ENCODE measurements around the gene MYO1G.

The MYO1G gene

DNA sequence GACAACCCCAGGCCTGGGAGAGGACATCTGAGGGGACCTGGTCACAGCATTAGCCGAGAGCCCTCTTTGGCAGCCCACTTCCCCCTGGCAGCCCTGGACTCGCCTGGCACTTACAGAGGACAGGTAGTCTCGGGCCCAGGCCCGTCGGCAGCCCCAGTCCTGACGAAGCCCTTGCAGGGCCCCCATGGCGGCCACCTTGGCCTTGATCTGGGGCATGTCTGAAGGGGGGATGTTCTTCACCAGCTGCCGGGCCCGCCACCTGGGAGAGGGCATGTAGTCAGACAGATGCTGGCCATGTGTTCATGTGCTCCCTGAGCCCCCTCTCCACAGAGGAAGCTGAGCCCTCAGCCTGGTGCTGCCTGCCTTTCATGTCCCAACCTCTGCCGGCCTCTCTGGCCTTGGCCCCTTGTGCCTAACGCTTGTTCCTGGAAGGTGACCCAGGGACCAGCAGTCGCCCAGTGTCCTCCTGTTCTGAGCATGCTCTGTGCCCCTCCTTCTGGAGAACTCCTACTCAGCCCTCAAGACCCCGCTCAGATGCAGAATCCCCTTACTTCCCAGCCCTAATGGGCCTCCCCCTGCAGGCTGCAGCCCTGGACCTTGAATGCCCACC, 13.9 kb downstream of the MYO1G start:
- no peaks in the 10 kb centered on the region for H3K4me1 ChIP-seq (ENCODE audit: control insufficient read depth, insufficient read depth, low read length, unreplicated experiment)
- H3K4me3 ChIP-seq (ENCODE audit: low read depth, low read length), result no peak overlapping the region
- no peaks in the 10 kb centered on the region for H3K79me2 ChIP-seq (ENCODE audit: control insufficient read depth, insufficient read depth, low read length, unreplicated experiment)
- H3K36me3 ChIP-seq (ENCODE audit: insufficient read depth, low read length), result no peaks in the 10 kb centered on the region
- H3K27ac ChIP-seq (ENCODE audit: low read depth, low read length), result no peak overlapping the region
- peaks cover 7% of the 10 kb centered on the region; the same call in 1 of the 2 replicates for H3K27me3 ChIP-seq (ENCODE audit: insufficient read depth, low read length)
- no peak overlapping the region for H2AFZ ChIP-seq (ENCODE audit: low read length, unreplicated experiment)

DNA sequence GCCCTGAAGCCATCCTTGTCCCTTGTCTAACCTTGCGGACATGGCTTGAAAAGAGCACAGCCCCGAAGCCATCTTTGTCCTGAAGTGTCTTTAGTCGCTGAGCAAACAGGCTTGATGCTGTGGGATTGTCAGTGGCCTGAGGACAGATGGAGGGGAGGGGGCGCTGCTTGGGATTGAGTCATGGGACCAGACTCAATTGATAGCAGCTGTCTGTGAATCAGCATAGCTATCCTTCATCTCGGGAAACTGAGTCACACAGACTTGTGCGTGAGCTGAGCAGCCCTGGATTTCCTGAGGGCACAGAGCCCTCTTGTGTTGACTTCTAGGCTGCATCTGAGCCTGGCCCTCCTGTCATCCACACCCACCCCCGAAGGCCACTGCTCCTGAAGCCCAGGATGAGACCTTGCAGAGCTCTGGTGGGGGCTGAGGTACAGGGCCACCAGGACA, 14.4 kb downstream of the MYO1G start:
- H3K27ac ChIP-seq (ENCODE audit: low read depth, low read length), result no peak overlapping the region
- no peak overlapping the region for H3K4me3 ChIP-seq (ENCODE audit: low read depth, low read length)
- H3K79me2 ChIP-seq (ENCODE audit: control insufficient read depth, insufficient read depth, low read length, unreplicated experiment), result no peaks in the 10 kb centered on the region
- H2AFZ ChIP-seq (ENCODE audit: low read length, unreplicated experiment), result no peak overlapping the region
- no peaks in the 10 kb centered on the region for H3K36me3 ChIP-seq (ENCODE audit: insufficient read depth, low read length)
- H3K4me1 ChIP-seq (ENCODE audit: control insufficient read depth, insufficient read depth, low read length, unreplicated experiment), result no peaks in the 10 kb centered on the region
- H3K27me3 ChIP-seq (ENCODE audit: insufficient read depth, low read length), result peaks cover 7% of the 10 kb centered on the region; the same call in 1 of the 2 replicates

DNA sequence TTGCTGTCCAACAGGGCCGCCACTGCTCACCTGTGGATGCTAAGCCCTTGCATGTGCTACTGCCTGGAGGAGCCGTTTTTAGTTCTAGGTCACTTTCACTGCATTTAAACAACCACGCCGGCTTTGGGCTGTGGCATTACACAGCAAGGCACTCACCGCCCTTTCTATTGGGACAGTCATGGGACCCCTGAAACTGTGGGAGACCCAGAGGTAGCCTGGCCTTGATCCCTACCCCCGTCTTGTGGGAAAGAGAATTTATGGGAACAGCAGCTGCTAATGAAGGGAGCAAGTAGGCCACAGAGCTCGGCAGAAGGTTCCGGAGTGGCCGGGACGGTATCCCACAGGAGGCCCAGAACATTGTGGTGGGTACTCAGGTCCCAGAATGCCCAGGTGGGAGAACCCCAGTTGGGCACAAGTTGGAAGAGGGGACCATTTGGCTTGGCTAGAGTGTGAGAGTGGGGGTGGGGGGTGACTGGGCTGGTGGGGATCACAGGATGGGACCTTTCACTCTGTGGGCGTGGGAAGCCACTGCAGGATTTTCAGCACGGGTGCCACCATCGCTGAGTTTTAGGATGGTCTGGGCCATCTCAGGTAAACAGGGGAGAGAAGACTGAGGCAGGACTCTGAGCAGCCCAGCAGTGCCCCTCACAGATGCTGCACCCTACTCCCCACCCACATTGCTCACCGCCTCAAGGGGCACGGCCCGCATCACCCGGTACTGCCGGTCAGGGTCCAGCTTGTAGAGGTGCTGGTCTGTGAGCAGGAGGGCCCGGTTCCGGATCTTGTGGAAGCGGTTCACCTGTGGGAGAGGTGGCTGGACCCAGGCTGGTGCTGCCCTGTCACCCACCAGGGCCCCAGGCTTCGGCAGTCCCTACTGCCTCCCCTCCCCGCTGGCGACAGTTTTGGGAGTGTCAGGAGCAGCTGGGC, 15.2 kb downstream of the MYO1G start:
- no peaks in the 10 kb centered on the region for H3K79me2 ChIP-seq (ENCODE audit: control insufficient read depth, insufficient read depth, low read length, unreplicated experiment)
- H2AFZ ChIP-seq (ENCODE audit: low read length, unreplicated experiment), result peak overlapping the region; percentile 64
- no peaks in the 10 kb centered on the region for H3K4me1 ChIP-seq (ENCODE audit: control insufficient read depth, insufficient read depth, low read length, unreplicated experiment)
- H3K4me3 ChIP-seq (ENCODE audit: low read depth, low read length), result peak overlapping the region; percentile 67
- peaks cover 7% of the 10 kb centered on the region; the same call in 1 of the 2 replicates for H3K27me3 ChIP-seq (ENCODE audit: insufficient read depth, low read length)
- H3K36me3 ChIP-seq (ENCODE audit: insufficient read depth, low read length), result no peaks in the 10 kb centered on the region
- H3K27ac ChIP-seq (ENCODE audit: low read depth, low read length), result no peak overlapping the region

DNA sequence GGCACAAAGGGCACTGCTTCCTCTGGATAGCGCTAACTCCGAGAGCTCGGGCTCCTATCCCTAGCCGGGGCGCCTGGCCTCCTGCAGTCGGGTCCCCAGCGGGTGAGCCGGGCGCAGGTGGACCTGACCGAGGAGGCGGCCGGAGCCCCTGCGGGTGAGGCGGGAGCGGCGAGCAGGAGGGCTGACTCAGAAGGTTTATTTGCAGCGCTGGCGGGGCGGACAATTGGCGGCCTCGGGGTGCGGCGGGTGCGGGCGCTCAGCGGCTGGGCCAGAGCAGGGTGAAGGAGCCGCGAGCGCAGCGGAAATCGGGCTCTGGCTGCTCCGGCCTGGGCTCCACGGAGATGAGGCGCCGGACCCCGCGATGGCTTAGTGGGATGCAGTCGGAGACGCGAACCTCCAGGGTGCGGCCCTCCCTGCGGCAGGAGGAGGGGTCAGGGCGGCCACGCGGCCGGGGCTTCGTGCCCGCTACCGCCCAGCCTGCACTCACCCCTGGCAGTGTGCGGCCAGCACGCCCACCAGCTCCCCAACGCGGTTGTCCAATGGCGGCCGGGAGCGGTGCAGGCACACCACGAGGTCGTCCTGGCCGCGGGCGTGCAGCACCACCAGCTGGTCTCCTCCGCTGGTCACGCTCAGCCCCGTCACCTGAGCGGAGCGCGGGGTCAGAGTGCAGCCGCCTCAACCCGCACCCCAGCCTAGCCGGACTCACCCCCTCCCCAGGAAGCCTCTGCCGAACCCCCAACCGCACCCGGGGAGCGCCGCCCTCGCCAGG, 16.1 kb downstream of the MYO1G start:
- H3K27me3 ChIP-seq (ENCODE audit: insufficient read depth, low read length), result peaks cover 7% of the 10 kb centered on the region; the same call in 1 of the 2 replicates
- no peaks in the 10 kb centered on the region for H3K36me3 ChIP-seq (ENCODE audit: insufficient read depth, low read length)
- H3K4me1 ChIP-seq (ENCODE audit: control insufficient read depth, insufficient read depth, low read length, unreplicated experiment), result no peaks in the 10 kb centered on the region
- peak overlapping the region; percentile 67 for H3K4me3 ChIP-seq (ENCODE audit: low read depth, low read length)
- no peaks in the 10 kb centered on the region for H3K79me2 ChIP-seq (ENCODE audit: control insufficient read depth, insufficient read depth, low read length, unreplicated experiment)
- H2AFZ ChIP-seq (ENCODE audit: low read length, unreplicated experiment), result peak overlapping the region; percentile 64
- no peak overlapping the region for H3K27ac ChIP-seq (ENCODE audit: low read depth, low read length)

DNA sequence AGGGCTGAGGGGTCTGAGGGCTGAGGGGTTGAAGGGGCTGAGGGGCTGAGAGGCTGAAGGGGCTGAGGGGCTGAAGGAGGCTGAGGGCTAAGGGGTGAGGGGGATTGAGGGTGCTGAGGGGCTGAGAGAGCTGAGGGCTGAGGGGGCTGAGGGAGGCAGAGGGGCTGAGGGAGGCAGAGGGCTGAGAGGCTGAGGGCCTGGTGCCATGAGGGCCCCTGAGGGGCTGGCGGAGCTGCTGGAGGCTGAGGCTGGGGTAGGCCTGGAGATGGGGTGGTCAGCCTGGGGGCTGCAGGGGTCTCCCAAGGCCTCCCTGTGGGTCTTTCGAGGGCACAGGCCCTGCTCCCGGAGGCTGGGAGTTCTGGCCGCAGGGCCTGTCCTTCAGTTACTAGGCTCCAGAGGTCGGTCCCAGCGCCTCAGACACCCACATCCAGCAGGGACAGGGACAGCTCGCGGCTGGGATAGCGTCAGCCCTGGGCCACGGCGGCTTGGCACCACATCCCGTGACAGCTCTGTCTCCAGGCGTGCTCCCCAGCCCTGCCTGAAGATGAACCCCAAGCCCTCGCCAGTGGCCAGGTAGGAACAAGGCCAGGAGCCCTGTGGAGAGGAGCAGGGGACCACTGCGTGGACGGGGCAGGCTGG, 16.9 kb downstream of the MYO1G start:
- H3K27me3 ChIP-seq (ENCODE audit: insufficient read depth, low read length), result peaks cover 7% of the 10 kb centered on the region; the same call in 1 of the 2 replicates
- no peaks in the 10 kb centered on the region for H3K79me2 ChIP-seq (ENCODE audit: control insufficient read depth, insufficient read depth, low read length, unreplicated experiment)
- H3K4me1 ChIP-seq (ENCODE audit: control insufficient read depth, insufficient read depth, low read length, unreplicated experiment), result no peaks in the 10 kb centered on the region
- no peak overlapping the region for H3K27ac ChIP-seq (ENCODE audit: low read depth, low read length)
- H3K4me3 ChIP-seq (ENCODE audit: low read depth, low read length), result peak overlapping the region; percentile 67
- H2AFZ ChIP-seq (ENCODE audit: low read length, unreplicated experiment), result no peak overlapping the region
- H3K36me3 ChIP-seq (ENCODE audit: insufficient read depth, low read length), result no peaks in the 10 kb centered on the region

- Histone ChIP-seq H3K36me3 (ENCODE audit: insufficient read depth, low read length) (no peaks in the 10 kb centered on the region), H3K27me3 (ENCODE audit: insufficient read depth, low read length) (peaks cover 7% of the 10 kb centered on the region; the same call in 1 of the 2 replicates), H3K4me1 (ENCODE audit: control insufficient read depth, insufficient read depth, low read length, unreplicated experiment) (no peaks in the 10 kb centered on the region), H3K79me2 (ENCODE audit: control insufficient read depth, insufficient read depth, low read length, unreplicated experiment) (no peaks in the 10 kb centered on the region), H2AFZ (ENCODE audit: low read length, unreplicated experiment) (no peak overlapping the region), H3K4me3 (ENCODE audit: low read depth, low read length) (no peak overlapping the region), H3K27ac (ENCODE audit: low read depth, low read length) (no peak overlapping the region)
These were observed 18.7 kb downstream of the MYO1G start for GRCh38 chr7:44960011-44960580.

GRCh38 chr7:44959433-44959951, 19.3 kb downstream of the MYO1G start:
- no peaks in the 10 kb centered on the region for H3K36me3 ChIP-seq (ENCODE audit: insufficient read depth, low read length)
- no peaks in the 10 kb centered on the region for H3K4me1 ChIP-seq (ENCODE audit: control insufficient read depth, insufficient read depth, low read length, unreplicated experiment)
- H3K27ac ChIP-seq (ENCODE audit: low read depth, low read length), result no peak overlapping the region
- no peak overlapping the region for H3K4me3 ChIP-seq (ENCODE audit: low read depth, low read length)
- peaks cover 7% of the 10 kb centered on the region; the same call in 1 of the 2 replicates for H3K27me3 ChIP-seq (ENCODE audit: insufficient read depth, low read length)
- no peak overlapping the region for H2AFZ ChIP-seq (ENCODE audit: low read length, unreplicated experiment)
- no peaks in the 10 kb centered on the region for H3K79me2 ChIP-seq (ENCODE audit: control insufficient read depth, insufficient read depth, low read length, unreplicated experiment)

DNA sequence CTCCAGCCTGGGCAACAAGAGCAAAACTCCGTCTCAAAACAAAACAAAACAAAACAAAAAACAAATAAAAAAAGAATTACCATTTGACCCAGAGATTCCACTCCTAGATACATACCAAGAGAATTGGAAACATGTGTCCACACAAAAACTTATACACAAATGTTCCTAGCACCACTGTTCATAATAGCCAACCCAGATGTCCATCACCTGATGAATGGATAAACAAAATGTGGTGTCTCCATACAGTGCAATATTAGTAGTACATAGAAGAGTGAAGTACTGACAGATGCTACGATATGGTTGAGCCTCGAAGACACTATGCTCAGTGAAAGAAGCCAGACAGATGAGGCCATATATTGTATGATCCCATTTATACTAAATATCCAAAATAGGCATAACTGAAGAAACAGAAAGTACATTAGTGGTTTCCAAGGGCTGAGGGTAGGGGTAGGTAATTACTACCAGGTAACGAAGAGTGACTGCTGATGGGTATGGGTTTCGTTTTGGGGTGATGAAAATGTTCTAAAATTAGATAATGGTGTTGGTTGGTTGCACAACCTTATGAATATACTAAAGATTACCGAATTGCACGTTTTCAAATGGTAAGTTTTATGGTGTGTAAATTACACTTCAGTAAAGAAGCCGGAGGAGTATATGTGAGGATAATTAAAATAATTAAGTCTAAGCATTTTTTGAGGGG, 20.0 kb downstream of the MYO1G start:
- no peaks in the 10 kb centered on the region for H3K4me1 ChIP-seq (ENCODE audit: control insufficient read depth, insufficient read depth, low read length, unreplicated experiment)
- H3K27ac ChIP-seq (ENCODE audit: low read depth, low read length), result no peak overlapping the region
- no peak overlapping the region for H3K4me3 ChIP-seq (ENCODE audit: low read depth, low read length)
- H3K27me3 ChIP-seq (ENCODE audit: insufficient read depth, low read length), result peaks cover 7% of the 10 kb centered on the region; the same call in 1 of the 2 replicates
- no peaks in the 10 kb centered on the region for H3K79me2 ChIP-seq (ENCODE audit: control insufficient read depth, insufficient read depth, low read length, unreplicated experiment)
- no peak overlapping the region for H2AFZ ChIP-seq (ENCODE audit: low read length, unreplicated experiment)
- H3K36me3 ChIP-seq (ENCODE audit: insufficient read depth, low read length), result no peaks in the 10 kb centered on the region

- H3K27ac ChIP-seq (ENCODE audit: low read depth, low read length), result no peak overlapping the region
- peaks cover 5% of the 10 kb centered on the region; the same call in 1 of the 2 replicates for H3K27me3 ChIP-seq (ENCODE audit: insufficient read depth, low read length)
These were observed 22.6 kb downstream of the MYO1G start for GRCh38 chr7:44956157-44956766.

More at GRCh38 chr7:44956157-44956766, 22.6 kb downstream of the MYO1G start:
- Histone ChIP-seq H2AFZ (ENCODE audit: low read length, unreplicated experiment) (no peak overlapping the region), H3K36me3 (ENCODE audit: insufficient read depth, low read length) (no peaks in the 10 kb centered on the region), H3K79me2 (ENCODE audit: control insufficient read depth, insufficient read depth, low read length, unreplicated experiment) (no peaks in the 10 kb centered on the region), H3K4me1 (ENCODE audit: control insufficient read depth, insufficient read depth, low read length, unreplicated experiment) (no peaks in the 10 kb centered on the region), H3K4me3 (ENCODE audit: low read depth, low read length) (no peak overlapping the region)
